GM19193 (cell line): ENCODE data around the gene DUSP22.

Experiments
- POLR2A ChIP-seq: IDR thresholded peaks from 4 replicates; pipeline ENCODE4 v1.6.1; 2011; ENCODE audit not compliant: insufficient read depth, insufficient read length; ENCODE audit errors: extremely low read depth

The DUSP22 gene

GRCh38 chr6:360764-361373 is 68.6 kb downstream of the DUSP22 start:
- no peak for TF ChIP-seq POLR2A

GRCh38 chr6:361411-362132 is 69.3 kb downstream of the DUSP22 start:
- TF ChIP-seq POLR2A, result no peak

- no peak for TF ChIP-seq POLR2A
Observed at GRCh38 chr6:362231-362923, 70.1 kb downstream of the DUSP22 start.

- TF ChIP-seq POLR2A, result no peak
Observed at GRCh38 chr6:362924-363249, 70.6 kb downstream of the DUSP22 start.

- no peak for TF ChIP-seq POLR2A
Observed at GRCh38 chr6:363291-363690, 71.0 kb downstream of the DUSP22 start.

- no peak for TF ChIP-seq POLR2A
Observed at GRCh38 chr6:363909-364308, 71.6 kb downstream of the DUSP22 start.

GRCh38 chr6:364609-365540 is 72.6 kb downstream of the DUSP22 start:
- TF ChIP-seq POLR2A, result no peak

- no peak for TF ChIP-seq POLR2A
Observed at GRCh38 chr6:365835-366234, 73.5 kb downstream of the DUSP22 start.

GRCh38 chr6:366389-367297 is 74.4 kb downstream of the DUSP22 start:
- no peak for TF ChIP-seq POLR2A

GRCh38 chr6:367298-367794 is 75.1 kb downstream of the DUSP22 start:
- TF ChIP-seq POLR2A, result no peak

GRCh38 chr6:367891-368630 is 75.8 kb downstream of the DUSP22 start:
- no peak for TF ChIP-seq POLR2A

GRCh38 chr6:369559-370431 is 77.5 kb downstream of the DUSP22 start:
- no peak for TF ChIP-seq POLR2A
